Inflammatory macrophage (primary cell): ENCODE measurements around the gene TTI1.
"Not testable (repeated sequence)": the region's sequence is repeated elsewhere in the genome, so short reads cannot be mapped to it uniquely, and the experiment has no call there.

Experiments
- DNase-seq, 2 donors: peaks; one replicate each; pipeline ENCODE4 v3.0.0-alpha.2; 2020 to 2022

The TTI1 gene

DNA sequence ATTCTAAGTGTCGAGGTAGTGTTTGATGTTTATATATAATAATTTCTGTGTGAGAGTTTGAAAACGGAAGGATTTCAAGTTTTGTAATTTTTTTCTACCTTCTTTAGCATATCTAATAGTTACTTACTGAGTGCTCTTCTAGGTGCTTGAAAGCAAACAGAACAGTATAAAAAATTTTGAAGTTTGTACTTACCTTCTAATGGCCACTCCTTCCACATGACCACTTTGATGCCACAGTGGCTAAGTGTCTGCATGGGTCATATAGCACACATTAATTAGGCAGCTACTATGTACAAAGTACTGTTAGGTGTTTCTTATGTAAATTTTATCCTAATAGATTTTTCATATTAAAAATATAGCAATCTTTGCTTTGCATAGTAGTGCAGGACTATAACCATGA lies 21.4 kb upstream of the TTI1 start:
- no peak for DNase-seq

DNA sequence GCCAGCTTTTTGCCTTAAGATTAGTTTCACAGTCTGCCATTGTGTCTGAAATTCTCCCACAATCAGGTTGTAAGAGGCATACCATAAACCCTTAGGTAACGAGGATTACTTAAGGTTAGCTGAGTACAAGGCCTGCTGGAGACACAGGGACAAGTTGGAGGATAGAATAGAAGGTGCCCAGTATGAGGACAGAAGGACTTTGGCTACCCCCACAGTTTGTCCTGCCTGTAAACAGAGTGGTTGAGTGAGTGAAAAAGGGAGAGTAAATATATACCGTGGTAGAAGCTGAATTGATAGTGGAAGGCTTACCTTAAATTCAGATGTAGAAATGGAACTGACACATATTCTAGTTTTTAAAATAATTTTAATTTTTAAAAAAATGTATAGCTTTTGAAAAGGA lies 19.6 kb upstream of the TTI1 start:
- DNase-seq: no peak

DNA sequence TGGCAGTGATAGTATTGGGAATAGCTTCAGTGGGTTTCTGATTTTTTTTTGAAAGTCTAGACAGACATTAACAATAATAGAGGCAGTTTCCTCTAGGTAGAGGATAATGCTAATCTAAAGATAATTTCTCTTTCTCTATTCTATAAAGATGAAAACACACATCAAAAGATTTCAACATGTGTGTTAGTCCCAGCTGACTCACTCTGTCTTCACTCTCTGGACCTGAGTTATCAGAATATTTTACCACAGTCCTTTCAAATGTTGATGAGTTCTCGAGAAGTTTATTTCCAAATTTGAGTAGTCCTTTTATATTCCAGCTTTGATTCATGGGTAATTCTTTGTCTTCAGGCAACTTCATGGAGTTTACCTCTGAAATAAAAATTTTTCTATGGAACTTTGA lies 17.4 kb upstream of the TTI1 start:
- DNase-seq: no peak

DNA sequence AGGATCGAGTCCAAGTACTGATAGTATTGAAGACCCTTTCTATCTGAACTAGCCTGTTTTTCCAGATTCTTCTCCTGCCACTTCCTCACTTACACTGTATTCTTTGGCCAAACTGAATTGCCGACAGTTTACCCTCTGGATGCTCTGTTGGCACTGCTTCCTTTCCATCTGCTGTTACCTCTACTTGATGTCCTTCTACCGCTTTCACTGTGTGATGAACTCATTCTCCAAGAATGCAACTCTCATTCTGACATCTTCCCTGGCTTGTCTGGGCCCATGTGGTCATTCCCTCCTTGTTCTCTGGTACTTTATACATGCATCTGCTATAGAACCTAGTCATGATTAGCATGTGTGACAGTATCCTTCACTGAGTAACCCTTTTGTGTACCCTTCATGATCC lies 16.5 kb upstream of the TTI1 start:
- DNase-seq: no peak

DNA sequence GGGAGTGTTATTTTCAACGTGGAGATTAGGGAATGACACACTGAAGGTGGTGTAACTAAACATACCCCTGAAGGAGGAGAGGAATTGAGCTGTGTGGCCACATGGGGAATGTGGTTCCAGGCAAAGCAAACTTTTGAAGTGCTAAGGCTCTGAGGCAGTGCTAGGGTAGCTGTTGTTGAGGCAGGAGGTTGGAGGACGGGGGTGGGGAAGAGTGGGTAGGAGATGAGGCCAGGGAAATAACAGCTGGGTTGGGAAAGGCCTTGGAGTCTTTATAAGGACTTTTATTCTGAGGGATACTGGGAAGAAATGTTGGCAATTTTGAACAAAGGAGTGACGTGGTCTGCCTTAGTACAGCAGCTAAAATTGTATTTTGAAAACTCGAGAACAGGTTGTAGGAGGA lies 13.3 kb upstream of the TTI1 start:
- DNase-seq: no peak

DNA sequence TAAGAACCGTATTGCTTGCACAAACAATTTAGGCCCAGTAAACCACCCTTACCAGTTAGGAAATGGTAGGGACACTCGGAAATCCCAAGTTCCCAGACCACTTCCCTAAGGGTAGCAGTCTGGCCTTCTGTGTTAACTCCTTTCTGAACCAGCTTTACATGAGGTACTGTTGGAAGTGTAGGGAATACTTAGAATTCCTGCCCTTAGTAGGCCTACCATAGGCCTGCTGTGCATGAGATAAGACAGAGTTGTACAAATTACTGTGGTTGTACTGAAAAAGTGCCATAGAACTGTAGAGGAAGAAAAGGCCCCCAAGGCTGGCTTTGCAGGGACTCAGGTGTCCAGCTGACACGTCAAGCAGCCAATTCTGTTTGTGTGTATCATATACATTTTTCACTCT lies 11.4 kb upstream of the TTI1 start:
- no peak for DNase-seq

DNA sequence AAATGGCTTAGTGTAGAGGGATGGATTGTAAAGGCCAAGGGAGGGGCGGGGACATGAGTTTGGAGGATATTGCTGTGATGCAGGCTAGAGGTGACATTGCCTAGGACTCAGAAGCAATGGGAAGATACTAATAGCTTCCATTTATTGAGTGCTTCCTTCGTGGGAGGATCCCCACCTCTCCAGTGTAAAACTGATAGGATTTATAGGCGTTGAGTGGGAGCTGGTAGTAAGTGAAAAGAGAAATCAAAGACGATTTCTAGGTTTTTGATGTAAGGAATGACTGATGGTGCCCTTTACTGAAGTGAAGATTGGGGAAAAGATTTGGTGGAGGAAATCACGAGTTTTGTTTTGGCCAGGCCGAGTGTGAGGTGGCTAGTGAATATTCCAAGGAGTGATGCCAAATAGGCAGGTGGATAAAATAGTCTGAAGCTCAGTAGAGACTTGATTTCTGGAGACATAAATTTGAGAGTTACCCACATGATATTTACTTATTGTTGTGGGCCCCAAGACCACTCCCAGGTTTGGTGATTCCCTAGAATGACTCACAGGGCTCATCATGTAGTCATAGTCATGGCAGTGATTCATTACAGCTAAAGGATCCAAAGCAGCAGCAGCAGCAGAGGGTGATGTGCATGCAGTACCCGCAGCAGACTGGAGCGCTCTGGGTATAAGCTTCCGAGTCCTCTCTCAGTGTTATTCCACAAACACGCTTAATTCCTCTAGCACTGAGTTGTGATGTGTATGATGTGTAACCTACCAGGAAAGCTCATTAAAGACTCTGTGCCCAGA lies 10.4 kb upstream of the TTI1 start:
- peak in 1 of 2 donors; percentile 7 for DNase-seq

DNA sequence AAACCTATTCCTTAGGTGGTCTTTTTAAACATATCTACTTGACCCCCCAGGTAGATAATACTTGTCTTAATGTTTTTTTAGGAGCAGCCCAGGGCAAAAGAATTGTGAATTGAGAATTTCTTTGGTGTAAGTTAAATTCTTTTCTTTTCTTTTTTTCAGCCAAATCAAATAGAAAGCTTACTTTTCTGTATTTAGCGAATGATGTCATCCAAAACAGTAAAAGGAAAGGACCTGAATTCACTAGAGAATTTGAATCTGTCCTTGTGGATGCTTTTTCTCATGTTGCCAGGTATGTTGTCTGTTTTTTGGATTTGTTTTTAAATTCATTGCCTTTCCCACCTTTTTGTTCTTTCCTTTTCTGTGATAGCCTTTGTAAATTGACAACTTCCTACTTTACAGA lies 7.0 kb upstream of the TTI1 start:
- no peak for DNase-seq

DNA sequence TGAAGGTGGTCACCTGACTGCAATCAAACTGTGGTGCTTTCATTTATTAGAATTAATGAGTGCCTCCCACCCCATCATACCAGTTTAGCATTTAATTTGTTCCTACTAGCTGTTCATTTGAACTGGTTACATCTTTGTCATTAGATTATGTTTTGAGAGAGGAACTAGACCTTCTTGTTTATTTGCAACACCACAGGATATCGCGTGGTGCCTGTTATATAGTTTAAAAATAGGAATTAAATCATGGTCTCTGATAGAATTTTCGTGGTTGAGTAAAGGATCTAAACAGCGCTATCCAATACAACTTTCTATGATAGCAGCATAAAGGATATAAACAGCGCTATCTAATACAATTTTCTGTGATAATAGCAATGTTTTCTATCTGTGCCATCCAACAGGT lies 3.1 kb upstream of the TTI1 start:
- peak; percentile 30 to 60 for DNase-seq

DNA sequence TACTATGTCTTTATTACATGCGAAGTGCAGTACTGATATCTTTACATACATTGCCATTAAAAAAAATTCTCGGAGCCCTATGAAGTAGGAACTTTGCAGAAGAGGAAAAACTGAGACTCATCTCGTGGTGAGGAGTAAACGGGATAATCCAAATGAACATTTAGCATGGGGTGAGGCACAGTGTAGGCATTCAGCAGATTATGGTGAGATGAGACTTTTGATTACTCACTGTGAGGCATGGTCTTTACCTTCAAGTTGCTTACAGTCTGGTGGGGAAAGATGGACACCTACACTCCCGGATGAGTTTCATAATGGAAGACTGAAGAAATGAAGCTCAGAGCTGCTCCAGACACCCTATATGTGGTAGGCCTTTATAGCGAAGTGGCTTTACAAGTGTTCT lies 1.7 kb upstream of the TTI1 start:
- peak in 1 of 2 donors; percentile 1 for DNase-seq

DNA sequence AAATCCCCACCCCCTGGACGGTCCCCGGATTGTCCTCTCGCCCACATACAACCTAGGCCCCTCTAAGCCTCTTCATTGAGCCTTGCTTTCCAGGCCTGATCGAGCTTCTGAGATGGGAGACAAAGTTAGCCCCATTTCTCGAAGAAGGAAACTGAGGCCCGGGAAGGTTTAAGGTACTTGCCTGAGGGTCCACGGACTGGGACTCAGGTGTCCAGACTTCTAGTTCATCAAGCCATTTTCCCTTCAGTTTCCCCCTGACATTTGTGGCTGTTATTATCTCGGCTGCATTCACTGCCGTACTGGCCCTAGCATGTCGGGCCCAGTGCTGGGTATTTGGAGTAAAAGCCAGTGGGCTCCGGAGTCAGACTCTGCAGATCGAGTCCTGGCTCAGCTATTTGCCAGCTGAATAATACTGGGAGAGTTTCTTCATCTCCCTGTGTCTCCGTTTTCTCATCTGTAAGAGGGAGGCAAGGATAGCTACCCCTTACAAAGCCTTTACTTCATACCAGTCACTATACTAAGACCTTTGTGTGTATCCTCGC lies 923 bp upstream of the TTI1 start:
- no peak for DNase-seq

DNA sequence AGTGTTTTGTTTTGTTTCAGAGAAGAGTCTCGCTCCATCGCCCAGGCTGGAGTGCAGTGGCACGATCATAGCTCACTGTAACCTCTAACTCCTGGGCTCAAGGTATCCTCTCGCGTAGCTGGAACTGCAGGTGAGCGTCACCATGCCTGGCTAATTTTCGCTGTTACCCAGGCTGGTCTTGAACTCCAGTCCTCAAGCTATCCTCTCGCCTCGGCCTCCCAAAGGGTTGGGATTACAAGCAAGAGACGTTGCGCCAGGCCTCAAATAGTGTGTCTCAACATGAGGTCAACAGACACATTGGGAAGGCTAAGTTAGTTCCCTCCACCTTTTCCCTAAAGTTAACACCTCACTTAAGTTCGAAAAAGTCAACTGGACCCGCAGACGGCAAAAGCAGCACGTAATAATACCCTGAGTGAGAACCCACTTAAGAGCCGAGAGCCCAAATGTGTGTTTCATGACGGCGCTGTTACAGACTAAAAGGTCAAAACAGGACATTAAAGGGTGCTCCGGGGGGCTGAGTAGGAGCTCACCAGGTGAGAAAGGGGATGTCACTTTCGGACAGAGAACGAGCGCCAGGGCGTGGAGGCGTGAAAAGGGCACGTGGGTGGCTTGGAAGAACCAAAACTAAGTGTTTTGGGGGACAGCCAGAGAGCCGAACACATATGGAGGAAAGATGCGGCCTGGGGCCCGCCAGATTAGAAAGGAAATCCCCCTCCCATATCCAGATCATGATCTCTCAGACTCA lies 499 bp downstream of the TTI1 start:
- DNase-seq: peak in 1 of 2 donors; percentile 62

DNA sequence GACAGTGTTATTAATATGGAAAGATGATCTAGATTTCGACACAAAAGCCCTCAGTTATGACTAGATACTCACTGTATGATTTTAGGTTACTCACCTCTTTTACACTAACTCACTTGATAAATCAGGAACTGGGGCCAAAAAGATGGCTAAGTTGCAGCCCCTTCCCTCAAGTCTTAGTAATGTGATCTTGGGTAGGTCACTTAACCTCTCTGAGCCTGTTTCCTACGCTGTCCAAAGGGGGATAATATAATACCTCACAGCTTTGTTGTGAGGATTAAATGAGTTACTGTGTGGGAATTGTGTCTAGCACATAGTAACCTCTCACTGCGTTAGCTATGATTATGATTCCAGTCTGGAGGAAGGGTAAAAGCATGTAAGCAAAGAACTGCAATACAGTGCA lies 1.3 kb downstream of the TTI1 start:
- no peak for DNase-seq

DNA sequence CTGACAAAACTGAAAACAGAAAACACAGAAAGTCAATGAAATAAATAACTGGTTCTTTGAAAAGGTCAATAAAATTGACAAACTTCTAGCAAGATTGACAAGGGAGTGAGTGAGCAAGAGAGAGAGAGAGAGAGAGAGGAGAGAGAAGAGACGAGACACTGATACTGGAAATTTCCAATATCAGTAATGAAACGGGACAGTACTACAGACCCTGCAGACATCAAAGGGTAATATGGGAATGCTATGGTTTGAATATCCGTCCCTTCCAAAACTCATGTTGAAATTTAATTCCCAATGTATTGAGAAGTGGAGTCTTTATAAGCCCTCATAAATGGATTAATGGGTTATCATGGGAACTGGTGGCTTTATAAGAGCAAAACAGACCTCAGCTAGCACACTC lies 3.8 kb downstream of the TTI1 start:
- DNase-seq: no peak

DNA sequence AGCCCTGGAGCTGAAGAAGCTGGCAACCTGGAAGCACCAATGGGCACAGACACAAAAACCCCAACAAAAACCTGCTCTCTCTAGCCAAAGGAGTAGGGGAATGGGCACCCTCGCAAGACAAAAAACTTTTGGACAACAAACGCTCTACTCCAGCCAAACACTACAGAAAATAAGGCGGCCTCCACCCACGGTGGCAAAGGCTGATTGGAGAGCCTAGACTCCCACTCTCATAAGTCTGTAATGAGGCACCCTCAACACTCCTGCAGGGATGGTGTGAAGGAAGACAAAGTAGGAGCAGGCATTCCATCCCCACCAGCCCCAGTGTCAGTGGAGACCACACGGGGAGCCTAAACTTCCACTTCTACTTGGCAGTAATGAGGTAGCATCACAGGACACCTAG lies 8.8 kb downstream of the TTI1 start:
- peak in 1 of 2 donors; percentile 2 for DNase-seq

DNA sequence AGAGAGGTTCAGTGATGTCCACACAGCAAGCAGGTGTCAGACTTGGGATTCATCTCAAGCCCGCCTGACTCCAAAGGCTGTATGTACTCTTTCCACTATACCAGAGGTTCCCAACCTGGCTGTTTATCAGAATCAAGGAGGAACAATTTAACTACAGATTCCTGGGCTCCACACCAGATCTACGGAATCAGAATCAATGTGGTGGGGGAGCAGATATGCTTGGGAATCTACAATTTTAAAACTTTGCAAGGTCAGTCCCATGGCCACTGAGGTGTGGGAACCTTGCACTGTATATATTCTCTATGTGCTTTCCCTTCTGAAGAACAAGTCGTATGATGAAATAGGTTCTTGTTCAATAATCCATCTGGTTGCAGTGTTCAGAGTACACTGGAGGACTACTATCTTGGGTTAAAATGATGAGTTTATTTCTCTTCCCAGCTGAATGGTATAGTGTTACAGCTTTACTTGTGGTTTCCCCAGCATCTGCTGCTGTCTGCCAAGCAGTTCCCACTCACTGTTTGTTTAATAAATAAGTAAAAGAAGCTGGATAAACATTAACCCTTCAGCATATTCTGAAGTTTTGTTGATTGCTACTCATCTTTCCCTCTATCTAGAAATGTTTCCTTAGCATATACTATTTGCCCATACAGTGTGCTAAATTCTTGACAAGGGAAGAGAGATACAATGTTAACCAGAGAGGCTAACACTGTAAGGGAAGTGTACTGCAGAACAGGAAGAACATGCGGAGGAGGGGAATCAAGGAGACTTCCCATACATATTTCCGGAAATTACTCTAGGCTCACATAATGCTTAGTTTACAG lies 9.9 kb downstream of the TTI1 start:
- DNase-seq: peak; percentile 63 to 65

DNA sequence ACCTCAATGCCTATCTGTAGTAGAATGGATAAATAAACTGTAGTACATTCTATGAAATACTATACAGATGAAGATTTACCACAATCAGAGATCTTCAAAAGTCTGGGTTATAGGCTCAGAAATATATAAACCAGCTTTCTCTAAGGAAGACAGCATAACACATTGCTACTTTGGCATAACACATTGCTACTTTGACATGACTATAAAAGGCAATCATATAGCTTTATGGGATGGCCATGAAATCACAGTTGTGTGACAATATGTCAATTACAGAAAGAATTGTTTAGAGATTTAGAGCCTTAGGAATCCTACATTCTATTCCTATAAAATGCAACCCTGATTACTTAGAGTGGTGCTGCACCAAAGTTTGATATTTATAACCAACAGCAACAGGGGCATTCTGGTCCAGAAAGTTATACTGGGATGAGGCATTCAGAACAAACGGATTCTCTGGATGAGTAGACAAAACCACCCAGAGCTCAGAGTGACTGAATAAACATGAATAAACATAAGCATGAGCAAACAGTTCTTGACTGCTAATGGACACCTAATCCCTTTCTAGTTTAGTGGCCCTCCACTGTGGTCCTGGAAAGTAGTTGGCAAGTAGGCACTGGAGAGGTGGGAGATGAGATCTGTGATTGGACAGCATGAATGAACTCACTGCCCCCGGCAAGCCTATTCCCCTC lies 12.0 kb downstream of the TTI1 start:
- no peak for DNase-seq

DNA sequence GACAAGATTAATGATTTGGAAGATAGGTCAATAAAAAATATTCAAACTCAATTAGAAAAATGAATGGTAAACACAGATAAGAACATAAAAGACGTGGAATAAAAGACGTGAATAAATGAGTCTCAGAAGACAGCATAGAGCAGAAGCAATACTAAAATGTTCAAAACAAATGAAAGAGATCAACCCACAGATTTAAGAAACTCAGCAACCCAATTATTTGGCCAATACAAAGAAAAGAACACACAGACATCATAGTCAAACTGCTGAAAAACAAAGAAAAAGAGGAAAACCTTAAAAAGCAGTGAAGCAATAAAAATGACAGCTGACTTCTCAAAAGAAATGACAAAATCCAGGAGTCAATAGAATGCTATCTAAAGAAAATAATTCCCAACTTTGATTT lies 14.9 kb downstream of the TTI1 start:
- DNase-seq: no peak

DNA sequence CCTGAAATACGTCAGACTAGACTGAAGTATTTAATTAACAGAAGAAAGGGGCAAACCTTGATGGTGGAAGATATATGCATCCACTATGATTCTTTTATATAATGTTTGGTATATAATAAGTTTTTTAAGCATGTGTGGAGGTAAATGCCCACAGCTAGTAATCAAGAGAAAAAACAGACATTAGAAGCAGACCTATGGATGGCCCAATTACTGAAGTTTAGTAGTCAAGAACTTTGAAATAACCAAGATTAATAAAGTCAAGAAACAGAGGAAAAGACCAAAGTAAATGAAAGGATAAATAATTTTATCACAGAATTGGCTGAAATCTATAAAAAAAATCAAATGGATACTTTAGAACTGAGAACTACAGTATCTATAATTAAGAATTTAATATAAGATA lies 15.3 kb downstream of the TTI1 start:
- DNase-seq: no peak

DNA sequence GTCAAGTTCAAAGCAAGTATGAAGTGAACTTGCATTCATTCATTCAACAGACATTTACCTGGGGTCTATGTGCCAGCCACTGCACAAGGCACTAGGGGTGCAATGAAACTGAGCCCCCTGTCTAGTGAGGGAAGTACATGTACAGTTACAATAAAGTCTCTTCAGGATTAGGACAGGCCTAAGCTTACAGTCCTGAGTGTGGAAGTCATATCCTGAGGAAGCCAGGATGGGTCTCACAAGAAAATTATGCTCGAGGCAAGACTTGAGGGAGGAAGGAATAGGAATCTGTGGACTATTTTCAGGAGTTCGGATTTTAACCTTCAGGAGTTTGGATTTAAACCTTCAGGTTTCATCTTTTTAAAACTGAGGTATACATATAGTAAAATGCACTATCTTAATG lies 19.4 kb downstream of the TTI1 start:
- DNase-seq: no peak

DNA sequence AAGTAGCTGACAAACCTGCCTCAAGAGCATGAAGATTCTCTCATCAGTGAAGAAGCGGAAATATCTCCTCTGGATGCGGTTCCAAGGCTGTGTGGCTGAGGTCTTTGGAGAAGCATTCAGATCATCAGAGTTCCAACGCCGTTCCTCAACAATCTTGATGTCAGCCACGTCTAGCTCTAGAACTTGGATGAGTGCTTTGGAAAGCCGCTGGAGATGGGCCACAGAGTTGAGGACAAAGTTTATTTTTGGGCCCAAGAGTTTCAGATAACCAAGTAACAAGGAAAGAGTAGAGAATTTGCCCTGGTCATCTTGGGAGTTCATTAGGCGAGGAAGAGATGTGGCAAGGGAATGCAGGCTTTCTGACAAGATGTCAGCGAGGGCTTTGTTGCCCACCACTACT lies 20.9 kb downstream of the TTI1 start:
- no peak for DNase-seq

DNA sequence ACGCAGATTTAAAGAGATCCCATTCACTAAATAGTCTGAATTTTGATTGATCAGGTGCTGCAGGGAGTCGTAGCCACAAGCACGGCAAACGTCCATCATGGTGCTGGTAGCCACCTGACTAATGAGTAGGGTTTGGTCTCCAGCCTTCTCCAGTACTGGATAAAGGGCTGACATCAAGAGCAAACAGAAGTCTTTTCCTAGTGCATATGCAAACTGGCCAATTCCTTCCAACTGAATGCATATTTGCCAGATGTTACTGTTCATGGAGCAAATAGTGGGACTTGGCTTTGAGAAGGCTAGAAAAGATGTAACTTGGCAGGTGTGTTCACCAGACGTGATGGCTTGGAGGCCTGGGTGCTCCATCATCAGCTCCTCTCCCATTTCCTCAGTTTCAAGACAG lies 21.6 kb downstream of the TTI1 start:
- DNase-seq: no peak

DNA sequence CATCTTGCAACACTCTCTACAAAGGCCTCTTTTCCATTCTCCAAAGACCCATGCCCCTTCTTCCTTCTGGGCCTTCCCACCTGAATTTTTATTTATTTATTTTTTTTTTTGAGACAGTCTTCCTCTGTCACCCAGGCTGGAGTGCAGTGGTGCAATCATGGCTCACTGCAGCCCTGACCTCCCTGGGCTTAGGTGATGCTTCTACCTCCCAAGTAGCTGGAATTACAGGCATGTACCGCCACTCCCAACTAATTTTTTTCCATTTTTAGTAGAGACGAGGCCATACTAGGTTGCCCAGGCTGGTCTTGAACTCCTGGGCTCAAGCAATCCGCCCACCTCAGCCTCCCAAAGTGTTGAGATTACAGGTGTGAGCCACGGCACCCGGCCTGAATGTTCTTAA lies 23.8 kb downstream of the TTI1 start:
- DNase-seq: not testable (repeated sequence)
